HL-60 (cell line): ENCODE measurements around the gene GUCA1A.

Experiments used
- CTCF ChIP-seq: IDR thresholded peaks from one replicate; pipeline ENCODE4 v1.5.1; 2011; ENCODE audit warnings: low read length, control low read depth, inconsistent platforms; ENCODE audit not compliant: insufficient read depth
- GABPA ChIP-seq: IDR thresholded peaks from 2 replicates; pipeline ENCODE4 v1.6.1; 2012; ENCODE audit warnings: low read depth
- POLR2AphosphoS5 ChIP-seq: IDR thresholded peaks from 2 replicates; pipeline ENCODE4 v1.6.1; 2012; ENCODE audit warnings: low read depth
- REST ChIP-seq: IDR thresholded peaks from 2 replicates; pipeline ENCODE4 v1.6.1; 2012; ENCODE audit warnings: low read depth; ENCODE audit not compliant: insufficient replicate concordance
- SPI1 ChIP-seq: IDR thresholded peaks from 2 replicates; pipeline ENCODE4 v1.6.1; 2012; ENCODE audit warnings: low read depth, mild to moderate bottlenecking, borderline replicate concordance

GRCh38 chr6:42125663-42126062, 47.5 kb upstream of the GUCA1A start:
- TF ChIP-seq CTCF (no peak), POLR2AphosphoS5 (no peak), SPI1 (no peak), GABPA (no peak), REST (no peak)
